Lower leg skin (tissue), 3 donors: Measurements from ENCODE around the gene MGST3.

Source experiments
- CTCF ChIP-seq, 3 donors: fragments of 450-650 bp; IDR thresholded peaks; one replicate each; pipeline ENCODE4 v1.5.1; 2016; ENCODE audit warnings: antibody characterized with exemption in 3 of 3, mild to moderate bottlenecking in 3 of 3, moderate library complexity in 2 of 3
- POLR2A ChIP-seq, 2 donors: fragments of 450-650 bp; IDR thresholded peaks; one replicate each; pipeline ENCODE4 v1.6.1; 2016 to 2017; ENCODE audit warnings: antibody characterized with exemption in 2 of 2, mild to moderate bottlenecking in 1 of 2, moderate library complexity in 1 of 2

GRCh38 chr1:165679282-165680036 is 48.4 kb downstream of the MGST3 start:
- TF ChIP-seq CTCF (IDR thresholded peaks at IDR 0.05) (no peak), POLR2A (IDR thresholded peaks at IDR 0.05) (no peak)
